ENCODE measurements around the gene CD200. TPM values are rescaled to one million over a fixed set of nuclear protein-coding genes. Genes with fewer than 3 reads are reported as not detected.

The CD200 gene
- not detected in 2 replicates for polyA plus RNA-seq (2011; rRNA removed)
- not detected in 2 replicates for polyA plus RNA-seq (2012; cell fraction: cytosol; rRNA removed)
- polyA plus RNA-seq (2012; cell fraction: nucleus; rRNA removed) = not detected in 2 replicates
- not detected in 3 replicates for polyA plus RNA-seq (2017; fragmentation: RNase III; extraction: RNeasy Plus Mini Kit Qiagen cat#74134 plus additional on column Dnase treatment)
- polyA minus RNA-seq (2011; rRNA and poly(A)+ RNA removed) = not detected in 2 replicates

GRCh38 chr3:112333002-112333380 is at the start of gene CD200:
CD200 (plus strand) TSS chr3:112333156; CDS start chr3:112333213, 57 bp downstream.
- H3K4me2 ChIP-seq = peak within 1 kb of the TSS; percentile 83
- H3K4me1 ChIP-seq = no peaks in the 10 kb centered on the region
- H3K27ac ChIP-seq = no peak within 1 kb of the TSS
- TF ChIP-seq NR3C1 (IDR thresholded peaks at IDR 0.05) (no peak), CBX2 (IDR thresholded peaks at IDR 0.05; ENCODE audit: borderline replicate concordance, low read depth) (no peak), NPAS2 (CRISPR knock-in tag; IDR thresholded peaks at IDR 0.05; ENCODE audit: borderline replicate concordance) (no peak), FOSB (CRISPR knock-in tag; IDR thresholded peaks at IDR 0.05) (no peak)
- ATAC-seq (peak; percentile 63 to 83; a peak in 4 of 6 replicates), FAIRE-seq (no peak), DNase-seq (ENCODE audit: low read depth in 1 of 2, low spot score in 1 of 2) (no peak)
- peak within 1 kb of the TSS; percentile 31; the same call in 2 of the 3 replicates for H3K4me3 ChIP-seq
- 17% methylated on average over 23 of the region's 28 CpGs for WGBS (ENCODE audit: missing lambda C conversion rate)
- CTCF ChIA-PET = interaction anchor here (0.7 to 1.3 kb wide), 4 partner anchors 20 to 307 kb away, joined by 3 to 4 read pairs (median 3); partner anchors contain the start of gene SLC9C1
- POLR2A ChIA-PET = no interaction called here
- H3K9me3 ChIP-seq = no peaks in the 10 kb centered on the region; the same call in 2 of the 3 replicates

- DNase-seq (ENCODE audit: low read depth in 1 of 2, low spot score in 1 of 2) (no peak), FAIRE-seq (no peak), ATAC-seq (no peak)
- TF ChIP-seq MAZ (IDR thresholded peaks at IDR 0.05; ENCODE audit: borderline replicate concordance, low read depth, low read length) = no peak
- TF ChIP-seq SMC3 (IDR thresholded peaks at IDR 0.05) = no peak
- no peak for TF ChIP-seq ZNF302 (CRISPR knock-in tag; IDR thresholded peaks at IDR 0.05)
- no peak for TF ChIP-seq REST (IDR thresholded peaks at IDR 0.05)
- no peak for TF ChIP-seq KDM1A (IDR thresholded peaks at IDR 0.05; ENCODE audit: low read depth)
- TF ChIP-seq TP53 (CRISPR knock-in tag; IDR thresholded peaks at IDR 0.05) = no peak
- TF ChIP-seq NFE2L2 (conservative IDR thresholded peaks at IDR 0.05; ENCODE audit: low read length) = no peak
- no peak for TF ChIP-seq CHD4 (IDR thresholded peaks at IDR 0.05; ENCODE audit: borderline replicate concordance)
- TF ChIP-seq USF2 (IDR thresholded peaks at IDR 0.05) = no peak
- TF ChIP-seq BCL3 (IDR thresholded peaks at IDR 0.05) = no peak
- TF ChIP-seq HDAC2 (IDR thresholded peaks at IDR 0.05) = no peak
- H3K4me1 ChIP-seq = no peaks in the 10 kb centered on the region
- H3K4me2 ChIP-seq = no peak overlapping the region
- no peaks in the 10 kb centered on the region for H3K9me3 ChIP-seq
- 58% methylated on average over 4 of the region's 4 CpGs for WGBS (ENCODE audit: missing lambda C conversion rate)
- no peak overlapping the region for H3K27ac ChIP-seq
- POLR2A ChIA-PET = no interaction called here
- no peak overlapping the region for H3K4me3 ChIP-seq
- CTCF ChIA-PET = no interaction called here
These were observed 43.9 kb upstream of the CD200 start for GRCh38 chr3:112289011-112289410.

Measured in A549 (cell line).